ENCODE data around the gene OR2G6. TPM values are rescaled to one million over a fixed set of nuclear protein-coding genes. Genes with fewer than 3 reads are reported as not detected.
"Not testable (repeated sequence)": the region's sequence is repeated elsewhere in the genome, so short reads cannot be mapped to it uniquely, and the experiment has no call there.

The OR2G6 gene
- not detected for total RNA-seq

- not testable (repeated sequence) for H3K4me1 ChIP-seq; H3K36me3 ChIP-seq; H3K4me3 ChIP-seq; H3K27me3 ChIP-seq; DNase-seq (ENCODE audit: low spot score in 2 of 2); H3K27ac ChIP-seq; H3K9me3 ChIP-seq
- WGBS, 2 donors = no CpG with 5 or more reads among the region's 2 CpGs
Observed at GRCh38 chr1:248507773-248508172, at the start of gene OR2G6. Gene OR2G6 (plus strand): TSS chr1:248508073. CDS start chr1:248521647, 13,574 bp downstream.

GRCh38 chr1:248459117-248459516 lies 48.8 kb upstream of the OR2G6 start:
- not testable (repeated sequence) for H3K27ac ChIP-seq; DNase-seq (ENCODE audit: low spot score in 2 of 2); H3K4me1 ChIP-seq; H3K36me3 ChIP-seq; H3K27me3 ChIP-seq; H3K9me3 ChIP-seq; H3K4me3 ChIP-seq
- 70 to 78% methylated on average over 7 of the region's 7 CpGs for WGBS, 2 donors

- Histone ChIP-seq H3K27ac (no peak overlapping the region), H3K4me1 (no peaks in the 10 kb centered on the region), H3K27me3 (no peaks in the 10 kb centered on the region), H3K9me3 (no peaks in the 10 kb centered on the region), H3K4me3 (no peak overlapping the region), H3K36me3 (no peaks in the 10 kb centered on the region)
- WGBS, 2 donors = 85 to 87% methylated on average over 4 of the region's 4 CpGs
- DNase-seq (ENCODE audit: low spot score in 2 of 2) = no peak
- no peak for TF ChIP-seq CTCF (IDR thresholded peaks at IDR 0.05)
- no peak for TF ChIP-seq POLR2A (IDR thresholded peaks at IDR 0.05)
- no peak for TF ChIP-seq EP300 (IDR thresholded peaks at IDR 0.05)
Observed at GRCh38 chr1:248471154-248471553, 36.7 kb upstream of the OR2G6 start.

GRCh38 chr1:248472111-248472510 lies 35.8 kb upstream of the OR2G6 start:
- H3K27me3 ChIP-seq; H3K9me3 ChIP-seq; H3K27ac ChIP-seq; DNase-seq (ENCODE audit: low spot score in 2 of 2); H3K4me1 ChIP-seq; H3K36me3 ChIP-seq; H3K4me3 ChIP-seq: not testable (repeated sequence)
- WGBS, 2 donors = 63 to 80% methylated on average over 2 of the region's 2 CpGs

- not testable (repeated sequence) for H3K27ac ChIP-seq; H3K36me3 ChIP-seq; DNase-seq (ENCODE audit: low spot score in 2 of 2); H3K4me1 ChIP-seq; H3K4me3 ChIP-seq; H3K9me3 ChIP-seq; H3K27me3 ChIP-seq
- WGBS, 2 donors = 70 to 91% methylated on average over 1 to 2 of the region's 2 CpGs
Observed at GRCh38 chr1:248473051-248473450, 34.8 kb upstream of the OR2G6 start, which contains the start of gene OR2T3. Gene OR2T3 (plus strand): TSS chr1:248473351. CDS start chr1:248473351, 0 bp downstream.

GRCh38 chr1:248475660-248476059 lies 32.2 kb upstream of the OR2G6 start:
- H3K27ac ChIP-seq; H3K9me3 ChIP-seq; DNase-seq (ENCODE audit: low spot score in 2 of 2); H3K4me1 ChIP-seq; H3K4me3 ChIP-seq; H3K27me3 ChIP-seq; H3K36me3 ChIP-seq: not testable (repeated sequence)
- WGBS, 2 donors = no CpG with 5 or more reads among the region's 1 CpG

GRCh38 chr1:248481686-248482579 lies 25.9 kb upstream of the OR2G6 start:
- not testable (repeated sequence) for H3K9me3 ChIP-seq; H3K4me1 ChIP-seq; DNase-seq (ENCODE audit: low spot score in 2 of 2); H3K27ac ChIP-seq; H3K4me3 ChIP-seq; H3K36me3 ChIP-seq; H3K27me3 ChIP-seq
- WGBS, 2 donors = 74 to 80% methylated on average over 13 of the region's 13 CpGs

GRCh38 chr1:248488289-248488688 lies 19.6 kb upstream of the OR2G6 start, which contains the start of gene OR2T5:
Gene OR2T5 (plus strand): TSS chr1:248488589. CDS start chr1:248488589, 0 bp downstream.
- H3K27ac ChIP-seq; H3K9me3 ChIP-seq; H3K4me1 ChIP-seq; DNase-seq (ENCODE audit: low spot score in 2 of 2); H3K36me3 ChIP-seq; H3K4me3 ChIP-seq; H3K27me3 ChIP-seq: not testable (repeated sequence)
- 96 to 100% methylated on average over 1 to 4 of the region's 6 CpGs for WGBS, 2 donors

- H3K4me1 ChIP-seq; H3K9me3 ChIP-seq; H3K36me3 ChIP-seq; DNase-seq (ENCODE audit: low spot score in 2 of 2); H3K27me3 ChIP-seq; H3K27ac ChIP-seq; H3K4me3 ChIP-seq: not testable (repeated sequence)
- no CpG with 5 or more reads among the region's 5 CpGs for WGBS, 2 donors
Observed at GRCh38 chr1:248496661-248497060, 11.2 kb upstream of the OR2G6 start.

- DNase-seq (ENCODE audit: low spot score in 2 of 2); H3K9me3 ChIP-seq; H3K27ac ChIP-seq; H3K36me3 ChIP-seq; H3K4me1 ChIP-seq; H3K27me3 ChIP-seq; H3K4me3 ChIP-seq: not testable (repeated sequence)
- 81 to 86% methylated on average over 1 of the region's 2 CpGs for WGBS, 2 donors
Observed at GRCh38 chr1:248500305-248501035, 7.4 kb upstream of the OR2G6 start.

- H3K27me3 ChIP-seq; H3K4me3 ChIP-seq; DNase-seq (ENCODE audit: low spot score in 2 of 2); H3K4me1 ChIP-seq; H3K27ac ChIP-seq; H3K9me3 ChIP-seq; H3K36me3 ChIP-seq: not testable (repeated sequence)
Observed at GRCh38 chr1:248510217-248510616, 2.3 kb downstream of the OR2G6 start.
